Transverse colon (tissue), 4 donors: ENCODE results near the gene HTT. TPM values are rescaled to one million over a fixed set of nuclear protein-coding genes. Genes with fewer than 3 reads are reported as not detected.

ENCODE experiments used
- DNase-seq: peaks from one replicate; pipeline ENCODE4 v3.0.0-alpha.2; 2019
- H3K27ac ChIP-seq, 4 donors: fragments of 200-600 bp; sonication (generic); 2 replicates each; pipeline ENCODE4 v1.5.1; 2016 to 2018; ENCODE audit warnings: inconsistent platforms in 4 of 4
- H3K27me3 ChIP-seq: fragments of 200-600 bp; sonication (generic); 2 replicates; pipeline ENCODE4 v1.5.1; 2017; ENCODE audit warnings: inconsistent platforms
- H3K36me3 ChIP-seq, 4 donors: fragments of 200-600 bp; sonication (generic); 2 replicates each; pipeline ENCODE4 v1.5.1; 2017 to 2019; ENCODE audit warnings: inconsistent platforms in 4 of 4
- H3K4me1 ChIP-seq, 4 donors: fragments of 200-600 bp; sonication (generic); 2 replicates each; pipeline ENCODE4 v1.5.1; 2017 to 2020; ENCODE audit warnings: inconsistent platforms in 4 of 4
- H3K4me3 ChIP-seq, 4 donors: fragments of 200-600 bp; sonication (generic); 1 replicate in 1 of 4; 2 replicates in 3 of 4; pipeline versions ENCODE4 v1.5.1 to v1.6.1; 2017 to 2019; ENCODE audit warnings: inconsistent platforms in 4 of 4
- H3K9me3 ChIP-seq, 2 donors: fragments of 200-600 bp; sonication (generic); 2 replicates each; pipeline ENCODE4 v1.5.1; 2017 to 2019; ENCODE audit warnings: inconsistent platforms in 2 of 2
- CTCF ChIP-seq, 5 experiments: fragments of 200-600 bp in 3 of 5; fragments of 450-650 bp in 2 of 5; sonication (generic) in 3 of 5; IDR thresholded peaks; 1 replicate in 2 of 5; 2 replicates in 3 of 5; pipeline ENCODE4 v1.5.1; 2016 to 2017; ENCODE audit warnings: antibody characterized with exemption in 5 of 5, inconsistent platforms in 3 of 5, mild to moderate bottlenecking in 2 of 5, moderate library complexity in 1 of 5
- EP300 ChIP-seq: sonication (generic); formaldehyde crosslinking; IDR thresholded peaks from one replicate; pipeline ENCODE4 v1.6.1; 2017; ENCODE audit warnings: antibody characterized with exemption, low read depth
- POLR2A ChIP-seq: fragments of 450-650 bp; IDR thresholded peaks from one replicate; pipeline ENCODE4 v1.6.1; 2016; ENCODE audit warnings: antibody characterized with exemption, mild to moderate bottlenecking, moderate library complexity
- POLR2AphosphoS5 ChIP-seq, 3 donors: sonication (generic); formaldehyde crosslinking; IDR thresholded peaks; one replicate each; pipeline ENCODE4 v1.6.1; 2016; ENCODE audit warnings: antibody characterized with exemption in 3 of 3
- WGBS, 2 donors: methylation state at CpG; one replicate each; pipeline ENCODE4 v1.1.5; 2018; ENCODE audit warnings: low coverage in 1 of 2; 5-methylcytosine and 5-hydroxymethylcytosine counted together
- in situ Hi-C, 4 donors: fragments of 200-750 bp; cut with MboI; loops; one replicate each; pipeline versions ENCODE4 v1.15.0 to v1.15.1; 2017; ENCODE audit warnings: low sequenced_read_pairs in 3 of 4, low pct_ligation_motif_present in 1 of 4, low pct_unique_long_range_greater_than_20kb in 1 of 4
- intact Hi-C: fragments of 100-400 bp; cut with DNase I; formaldehyde crosslinking; loops from one replicate; pipeline ENCODE4 v1.15.1; 2023; ENCODE audit warnings: low total_unique reads
- total RNA-seq, 4 donors: library from RNA; depleted of rRNA; stranded (reverse); fragments of >200 nt; gene quantifications; one replicate each; pipeline ENCODE4 v1.1.0, GENCODE V29; 2016

HTT gene
- total RNA-seq, 4 donors from 2014 or later, result 40.0 to 111 (median 79.4) TPM

- peaks cover 26% of the 10 kb centered on the region for H3K27me3 ChIP-seq
- DNase-seq, result no peak
- 62% methylated on average over 2 to 11 of the region's 11 CpGs for WGBS, 2 donors
These were observed 216.0 kb downstream of the HTT start for GRCh38 chr4:3290476-3290875.

GRCh38 chr4:3290889-3291321 lies 216.4 kb downstream of the HTT start:
- Histone ChIP-seq H3K4me3 (peak overlapping the region in 1 of 4 donors; percentile 94), H3K9me3 (no peaks in the 10 kb centered on the region), H3K27ac (peak overlapping the region; percentile 92 to 97 (median 94)), H3K4me1 (peaks cover 0 to 24% (median 10%) of the 10 kb centered on the region in 4 donors), H3K27me3 (peaks cover 21% of the 10 kb centered on the region), H3K36me3 (no peaks in the 10 kb centered on the region)
- 95% methylated on average over 9 of the region's 9 CpGs; no CpG with 5 or more reads in 1 of the 2 donors for WGBS, 2 donors
- in situ Hi-C loops, result no loop called here
- DNase-seq, result no peak
- intact Hi-C loops, result no loop called here
- TF ChIP-seq POLR2AphosphoS5 (IDR thresholded peaks at IDR 0.05), result no peak
- no peak for TF ChIP-seq CTCF (IDR thresholded peaks at IDR 0.05)
- TF ChIP-seq EP300, result no peak
- TF ChIP-seq POLR2A, result no peak

More at GRCh38 chr4:3290476-3290875, 216.0 kb downstream of the HTT start:
- in situ Hi-C loops, result no loop called here
- no peaks in the 10 kb centered on the region for H3K36me3 ChIP-seq
- H3K4me1 ChIP-seq, result peaks cover 0 to 24% (median 10%) of the 10 kb centered on the region in 4 donors
- intact Hi-C loops, result no loop called here
- no peak for TF ChIP-seq POLR2AphosphoS5 (IDR thresholded peaks at IDR 0.05)
- TF ChIP-seq POLR2A, result no peak
- TF ChIP-seq CTCF (IDR thresholded peaks at IDR 0.05), result no peak
- TF ChIP-seq EP300, result no peak
- no peak overlapping the region for H3K4me3 ChIP-seq
- no peak overlapping the region for H3K27ac ChIP-seq
- no peaks in the 10 kb centered on the region for H3K9me3 ChIP-seq

GRCh38 chr4:3291411-3291968 lies 217.0 kb downstream of the HTT start:
- no peaks in the 10 kb centered on the region for H3K9me3 ChIP-seq
- peaks cover 0 to 24% (median 10%) of the 10 kb centered on the region in 4 donors for H3K4me1 ChIP-seq
- TF ChIP-seq POLR2AphosphoS5 (IDR thresholded peaks at IDR 0.05) (peak in 1 of 3 donors; percentile 9), CTCF (IDR thresholded peaks at IDR 0.05) (peak in 2 of 5 experiments; percentile 29 to 33), POLR2A (no peak)
- in situ Hi-C loops (no loop called here), intact Hi-C loops (no loop called here)
- peak overlapping the region; percentile 57 to 94 (median 81) for H3K4me3 ChIP-seq
- no peaks in the 10 kb centered on the region for H3K36me3 ChIP-seq
- H3K27me3 ChIP-seq, result peaks cover 16% of the 10 kb centered on the region
- WGBS, 2 donors, result 37% methylated on average over 24 of the region's 24 CpGs; no CpG with 5 or more reads in 1 of the 2 donors
- DNase-seq, result peak; percentile 67
- peak overlapping the region; percentile 92 to 97 (median 94) for H3K27ac ChIP-seq

GRCh38 chr4:3291969-3292570 lies 217.6 kb downstream of the HTT start:
- peaks cover 10% of the 10 kb centered on the region for H3K27me3 ChIP-seq
- H3K36me3 ChIP-seq, result no peaks in the 10 kb centered on the region
- WGBS, 2 donors, result 1 to 2% methylated on average over 21 to 58 of the region's 60 CpGs
- H3K9me3 ChIP-seq, result no peaks in the 10 kb centered on the region
- intact Hi-C loops (no loop called here), in situ Hi-C loops (no loop called here)
- TF ChIP-seq POLR2A (no peak), CTCF (IDR thresholded peaks at IDR 0.05) (no peak), EP300 (no peak), POLR2AphosphoS5 (IDR thresholded peaks at IDR 0.05) (no peak)
- DNase-seq, result peak; percentile 74
- peaks cover 0 to 24% (median 10%) of the 10 kb centered on the region in 4 donors for H3K4me1 ChIP-seq
- H3K27ac ChIP-seq, result peak overlapping the region; percentile 92 to 97 (median 94)
- H3K4me3 ChIP-seq, result peak overlapping the region; percentile 57 to 94 (median 81)
